ENCODE data around the gene CALHM5. TPM values are rescaled to one million over a fixed set of nuclear protein-coding genes. Genes with fewer than 3 reads are reported as not detected.
"Not testable (repeated sequence)": the region's sequence is repeated elsewhere in the genome, so short reads cannot be mapped to it uniquely, and the experiment has no call there.

The CALHM5 gene
- total RNA-seq, 4 donors from 2014 or later, result 0.56 to 1.5 (median 0.82) TPM

- H3K36me3 ChIP-seq, result no peaks in the 10 kb centered on the region
- no peak for ATAC-seq
- no peak for TF ChIP-seq POLR2A (IDR thresholded peaks at IDR 0.05)
- TF ChIP-seq, protein P1, sequence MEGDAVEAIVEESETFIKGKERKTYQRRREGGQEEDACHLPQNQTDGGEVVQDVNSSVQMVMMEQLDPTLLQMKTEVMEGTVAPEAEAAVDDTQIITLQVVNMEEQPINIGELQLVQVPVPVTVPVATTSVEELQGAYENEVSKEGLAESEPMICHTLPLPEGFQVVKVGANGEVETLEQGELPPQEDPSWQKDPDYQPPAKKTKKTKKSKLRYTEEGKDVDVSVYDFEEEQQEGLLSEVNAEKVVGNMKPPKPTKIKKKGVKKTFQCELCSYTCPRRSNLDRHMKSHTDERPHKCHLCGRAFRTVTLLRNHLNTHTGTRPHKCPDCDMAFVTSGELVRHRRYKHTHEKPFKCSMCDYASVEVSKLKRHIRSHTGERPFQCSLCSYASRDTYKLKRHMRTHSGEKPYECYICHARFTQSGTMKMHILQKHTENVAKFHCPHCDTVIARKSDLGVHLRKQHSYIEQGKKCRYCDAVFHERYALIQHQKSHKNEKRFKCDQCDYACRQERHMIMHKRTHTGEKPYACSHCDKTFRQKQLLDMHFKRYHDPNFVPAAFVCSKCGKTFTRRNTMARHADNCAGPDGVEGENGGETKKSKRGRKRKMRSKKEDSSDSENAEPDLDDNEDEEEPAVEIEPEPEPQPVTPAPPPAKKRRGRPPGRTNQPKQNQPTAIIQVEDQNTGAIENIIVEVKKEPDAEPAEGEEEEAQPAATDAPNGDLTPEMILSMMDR (IDR thresholded peaks at IDR 0.05 in 4 of 5, conservative IDR thresholded peaks at IDR 0.05 in 1 of 5), result no peak
- no peak overlapping the region for H3K27ac ChIP-seq
- DNase-seq, result no peak
- in situ Hi-C loops (cut with MboI; ENCODE audit: low sequenced_read_pairs in 4 of 4), result no loop called here
- H3K4me3 ChIP-seq, result no peak overlapping the region
- no peaks in the 10 kb centered on the region for H3K27me3 ChIP-seq
- no peaks in the 10 kb centered on the region for H3K4me1 ChIP-seq
- H3K9me3 ChIP-seq, result no peaks in the 10 kb centered on the region
- intact Hi-C loops (cut with DNase I; ENCODE audit: low total_unique reads), result no loop called here
These were observed 25.8 kb upstream of the CALHM5 start for GRCh38 chr6:116485559-116486184.

DNA sequence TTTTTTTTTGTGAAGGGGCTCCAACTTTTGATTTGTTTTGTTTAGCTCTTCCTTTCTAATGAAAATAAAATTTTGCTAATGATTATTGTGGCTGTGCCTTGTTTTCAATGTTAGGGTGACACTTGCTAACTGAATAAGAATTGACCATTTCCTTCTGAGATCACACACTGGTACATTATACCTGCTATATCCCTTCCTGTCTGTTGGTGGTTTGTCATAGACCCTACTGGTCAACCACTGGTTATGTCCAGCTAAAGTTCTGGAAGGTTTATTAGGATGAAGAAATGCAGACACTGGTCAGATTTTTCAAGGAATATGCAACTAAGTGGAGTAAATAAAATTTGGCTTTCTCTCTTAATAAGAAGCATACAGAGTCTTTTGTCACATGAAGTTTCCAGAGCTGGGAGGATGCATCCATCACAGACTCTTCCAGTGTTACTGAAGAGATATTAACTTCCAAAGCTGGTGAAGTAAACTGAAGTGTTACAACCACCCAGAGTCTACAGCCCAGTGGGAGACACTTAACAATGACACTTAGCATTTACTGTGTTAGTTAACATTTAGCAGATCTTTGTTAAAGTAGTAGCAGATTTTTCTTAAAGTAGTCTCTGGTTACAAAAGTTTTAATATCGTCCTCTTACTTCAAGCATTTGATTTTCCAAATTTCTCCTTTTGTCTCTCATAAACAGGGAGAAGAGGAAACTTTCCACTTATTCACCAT lies 19.7 kb upstream of the CALHM5 start:
- TF ChIP-seq POLR2A (IDR thresholded peaks at IDR 0.05), result no peak
- Histone ChIP-seq H3K27me3 (no peaks in the 10 kb centered on the region), H3K4me3 (no peak overlapping the region), H3K36me3 (no peaks in the 10 kb centered on the region), H3K27ac (no peak overlapping the region), H3K4me1 (no peaks in the 10 kb centered on the region), H3K9me3 (no peaks in the 10 kb centered on the region)
- in situ Hi-C loops (cut with MboI; ENCODE audit: low sequenced_read_pairs in 4 of 4), result no loop called here
- intact Hi-C loops (cut with DNase I; ENCODE audit: low total_unique reads), result no loop called here
- no peak for ATAC-seq
- DNase-seq, result no peak

GRCh38 chr6:116492331-116493067 lies 18.9 kb upstream of the CALHM5 start:
- Histone ChIP-seq H3K9me3 (no peaks in the 10 kb centered on the region), H3K27me3 (no peaks in the 10 kb centered on the region), H3K4me1 (no peaks in the 10 kb centered on the region), H3K36me3 (no peaks in the 10 kb centered on the region), H3K27ac (no peak overlapping the region), H3K4me3 (no peak overlapping the region)
- in situ Hi-C loops (cut with MboI; ENCODE audit: low sequenced_read_pairs in 4 of 4), result no loop called here
- intact Hi-C loops (cut with DNase I; ENCODE audit: low total_unique reads), result no loop called here
- no peak for TF ChIP-seq POLR2A (IDR thresholded peaks at IDR 0.05)
- TF ChIP-seq, protein P1 (IDR thresholded peaks at IDR 0.05 in 4 of 5, conservative IDR thresholded peaks at IDR 0.05 in 1 of 5), result no peak
- ATAC-seq (no peak), DNase-seq (no peak)

- H3K27me3 ChIP-seq; H3K27ac ChIP-seq; H3K9me3 ChIP-seq; ATAC-seq; H3K4me1 ChIP-seq; in situ Hi-C loops (cut with MboI; ENCODE audit: low sequenced_read_pairs in 4 of 4); DNase-seq; intact Hi-C loops (cut with DNase I; ENCODE audit: low total_unique reads); H3K36me3 ChIP-seq; H3K4me3 ChIP-seq: not testable (repeated sequence)
These were observed 16.3 kb upstream of the CALHM5 start for GRCh38 chr6:116495161-116495560.

DNA sequence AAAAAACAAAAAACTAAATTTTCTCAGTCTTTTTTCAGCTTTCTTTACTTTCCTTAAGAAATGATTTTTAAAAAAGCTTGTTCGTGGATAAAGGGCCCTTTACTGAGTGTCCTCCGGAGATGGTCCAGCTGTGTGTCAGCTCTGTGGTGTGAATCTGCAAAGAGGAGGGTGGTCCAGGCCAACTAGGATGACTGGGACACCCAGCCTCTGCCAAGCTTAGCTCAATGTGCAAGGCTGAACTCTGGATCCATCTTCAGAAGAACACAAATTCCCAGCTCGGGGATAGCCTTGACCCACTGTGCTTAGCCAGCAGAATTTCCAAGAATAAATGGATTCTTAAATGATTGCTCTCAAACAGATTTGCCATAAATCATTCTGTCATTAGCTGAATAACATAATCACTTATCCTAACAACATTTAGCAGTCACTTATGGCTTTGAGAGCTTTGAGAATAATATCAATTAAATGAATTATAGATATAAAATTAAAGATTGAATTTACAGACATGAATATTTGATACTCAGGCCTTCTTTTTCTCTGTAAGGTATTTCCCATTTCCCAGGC lies 14.2 kb upstream of the CALHM5 start:
- intact Hi-C loops (cut with DNase I; ENCODE audit: low total_unique reads) (no loop called here), in situ Hi-C loops (cut with MboI; ENCODE audit: low sequenced_read_pairs in 4 of 4) (no loop called here)
- Histone ChIP-seq H3K4me1 (no peaks in the 10 kb centered on the region), H3K27ac (no peak overlapping the region), H3K4me3 (no peak overlapping the region), H3K36me3 (no peaks in the 10 kb centered on the region), H3K9me3 (no peaks in the 10 kb centered on the region), H3K27me3 (no peaks in the 10 kb centered on the region)
- DNase-seq (no peak), ATAC-seq (no peak)
- TF ChIP-seq, protein P1 (IDR thresholded peaks at IDR 0.05 in 4 of 5, conservative IDR thresholded peaks at IDR 0.05 in 1 of 5), result no peak
- TF ChIP-seq POLR2A (IDR thresholded peaks at IDR 0.05), result no peak
